ENCODE measurements around the gene GPR176. TPM values are rescaled to one million over a fixed set of nuclear protein-coding genes. Genes with fewer than 3 reads are reported as not detected.

The GPR176 gene
- total and polyA plus RNA-seq, 7 experiments from 2014 or later: 0.07 TPM; not detected in 6

DNA sequence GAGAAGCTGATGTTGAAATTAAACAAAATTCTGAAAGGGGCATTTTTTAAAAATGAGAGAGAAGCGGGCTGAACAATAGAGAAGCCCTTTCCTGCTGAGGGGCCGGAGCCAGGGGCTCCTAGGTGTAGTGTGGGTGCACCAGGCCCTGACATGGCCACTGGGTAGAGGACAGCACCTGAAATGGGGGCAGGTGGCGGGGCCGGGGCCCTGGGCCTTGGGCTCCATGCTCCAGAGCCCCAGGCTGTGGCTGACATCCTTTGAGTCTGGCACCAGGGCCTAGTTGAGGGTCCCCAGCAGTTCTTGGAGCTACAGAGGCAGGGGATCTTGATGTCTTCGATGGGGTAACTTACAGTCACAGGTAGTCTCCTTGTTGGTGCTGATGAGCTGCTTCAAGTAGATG, 6.5 kb upstream of the GPR176 start:
- Mint-ChIP-seq H3K4me1 (peaks cover 0 to 19% (median under 1%) of the 10 kb centered on the region in 7 donors), H3K9me3 (peaks cover 0 to 1% (median 0%) of the 10 kb centered on the region in 11 donors), H3K27ac (no peak overlapping the region), H3K27me3 (peaks cover 0 to 6% (median 0%) of the 10 kb centered on the region in 5 donors), H3K4me3 (no peak overlapping the region), H3K36me3 (peaks cover 0 to 5% (median 0%) of the 10 kb centered on the region in 5 donors)
- ChIA-PET CTCF (no interaction called here), POLR2A (interaction anchor here (0.6 kb wide), 1 partner anchor 151 kb away, joined by 3 read pairs; no protein-coding TSS in a partner anchor)
- no peak overlapping the region for H3K27ac ChIP-seq (ENCODE audit: low read depth, low read length)
- DNase-seq (no peak), ATAC-seq (no peak)
- H3K4me1 ChIP-seq (ENCODE audit: control insufficient read depth in 2 of 2, insufficient read depth in 2 of 2, low read length in 2 of 2): no peaks in the 10 kb centered on the region
- intact Hi-C loops (cut with micrococcal nuclease): no loop called here
- no peaks in the 10 kb centered on the region for H3K36me3 ChIP-seq (ENCODE audit: control insufficient read depth in 2 of 3, insufficient read depth in 3 of 3, low read length in 3 of 3)
- H3K27me3 ChIP-seq (ENCODE audit: control insufficient read depth in 2 of 2, insufficient read depth in 2 of 2, low read length in 2 of 2): no peaks in the 10 kb centered on the region
- H3K4me3 ChIP-seq (ENCODE audit: low read length): no peak overlapping the region
- H3K9me3 ChIP-seq (ENCODE audit: control insufficient read depth in 2 of 3, low read length in 3 of 3): no peaks in the 10 kb centered on the region

DNA sequence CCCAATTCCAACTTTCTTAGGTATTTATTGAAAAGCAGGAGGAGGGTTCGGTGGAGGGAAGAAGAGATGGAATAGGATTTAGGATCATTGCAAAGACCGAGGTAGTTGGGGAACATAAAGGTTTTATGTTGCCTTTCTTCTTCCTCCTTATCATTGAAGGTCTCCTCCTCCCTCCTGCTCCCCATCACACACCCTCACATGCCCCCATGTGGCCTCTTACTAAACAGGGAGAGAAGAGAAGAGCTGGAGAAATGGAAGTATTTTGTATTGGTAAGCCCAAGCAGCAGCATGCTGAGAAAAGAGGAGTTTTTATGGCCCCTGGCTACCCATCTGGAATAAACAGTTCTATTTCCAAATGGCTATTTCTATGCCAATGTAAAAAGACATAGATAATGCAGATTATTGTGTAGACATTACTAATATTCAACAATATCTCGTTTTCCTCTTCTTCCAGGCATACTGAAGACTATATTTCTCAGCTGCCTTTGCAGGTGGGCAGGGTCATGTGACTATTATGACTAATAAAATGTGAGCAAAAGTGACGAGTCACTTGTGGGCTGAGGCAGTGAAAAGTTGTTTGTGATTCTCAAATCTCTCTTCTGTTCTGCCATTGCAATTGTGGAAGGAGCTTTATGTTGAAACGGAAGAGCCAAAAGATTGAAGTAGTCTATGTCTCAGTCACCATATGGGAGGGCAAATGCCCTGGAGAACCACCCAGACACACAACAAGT, 5.2 kb upstream of the GPR176 start:
- Mint-ChIP-seq H3K27me3 (peaks cover 0 to 4% (median 0%) of the 10 kb centered on the region in 5 donors), H3K4me3 (no peak overlapping the region), H3K27ac (peak overlapping the region in 1 of 9 donors; percentile 17), H3K9me3 (peaks cover 0 to 7% (median 0%) of the 10 kb centered on the region in 11 donors), H3K36me3 (peaks cover 0 to 11% (median 0%) of the 10 kb centered on the region in 5 donors), H3K4me1 (peaks cover 5 to 24% (median 7%) of the 10 kb centered on the region in 7 donors)
- peaks cover 0 to 4% of the 10 kb centered on the region in 2 donors for H3K4me1 ChIP-seq (ENCODE audit: control insufficient read depth in 2 of 2, insufficient read depth in 2 of 2, low read length in 2 of 2)
- intact Hi-C loops (cut with micrococcal nuclease): no loop called here
- H3K9me3 ChIP-seq (ENCODE audit: control insufficient read depth in 2 of 3, low read length in 3 of 3): no peaks in the 10 kb centered on the region
- ATAC-seq: no peak
- H3K36me3 ChIP-seq (ENCODE audit: control insufficient read depth in 2 of 3, insufficient read depth in 3 of 3, low read length in 3 of 3): no peaks in the 10 kb centered on the region
- peaks cover 0 to 2% of the 10 kb centered on the region in 2 donors for H3K27me3 ChIP-seq (ENCODE audit: control insufficient read depth in 2 of 2, insufficient read depth in 2 of 2, low read length in 2 of 2)
- ChIA-PET POLR2A (no interaction called here), CTCF (no interaction called here)
- H3K27ac ChIP-seq (ENCODE audit: low read depth, low read length): no peak overlapping the region
- no peak overlapping the region for H3K4me3 ChIP-seq (ENCODE audit: low read length)
- no peak for DNase-seq

DNA sequence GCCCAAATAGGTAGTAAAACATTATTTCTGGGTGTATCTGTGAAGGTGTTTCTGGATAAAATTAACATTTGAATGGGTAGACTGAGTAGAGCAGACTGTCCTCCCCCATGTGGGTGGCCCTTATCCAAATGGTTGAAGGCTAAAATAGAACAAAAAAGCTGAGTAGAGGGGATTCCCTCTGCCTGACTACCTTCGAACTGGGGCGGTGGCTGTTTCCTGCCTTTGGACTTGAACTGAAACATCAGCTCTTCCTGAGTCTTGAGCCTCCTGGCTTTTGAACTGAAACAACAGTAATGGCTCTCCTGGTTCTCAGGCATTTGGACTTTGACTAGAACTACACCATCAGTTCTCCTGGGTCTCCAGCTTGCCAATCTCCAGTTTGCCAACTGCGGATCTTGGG, 4.4 kb upstream of the GPR176 start:
- H3K27ac Mint-ChIP-seq: no peak overlapping the region
- peaks cover 0 to 9% of the 10 kb centered on the region in 2 donors for H3K27me3 ChIP-seq (ENCODE audit: control insufficient read depth in 2 of 2, insufficient read depth in 2 of 2, low read length in 2 of 2)
- intact Hi-C loops (cut with micrococcal nuclease): loop anchor here (5.0 kb wide), 2 partner anchors 113 to 398 kb away; partner anchors contain the start of genes INAFM2 (in 1 of the 2) and SRP14 (in 1 of the 2)
- peaks cover 0 to 5% (median under 1%) of the 10 kb centered on the region in 5 donors for H3K27me3 Mint-ChIP-seq
- ChIA-PET CTCF (no interaction called here), POLR2A (no interaction called here)
- H3K36me3 ChIP-seq (ENCODE audit: control insufficient read depth in 2 of 3, insufficient read depth in 3 of 3, low read length in 3 of 3): no peaks in the 10 kb centered on the region
- no peak overlapping the region for H3K27ac ChIP-seq (ENCODE audit: low read depth, low read length)
- peaks cover 0 to 5% of the 10 kb centered on the region in 2 donors for H3K4me1 ChIP-seq (ENCODE audit: control insufficient read depth in 2 of 2, insufficient read depth in 2 of 2, low read length in 2 of 2)
- no peaks in the 10 kb centered on the region for H3K9me3 ChIP-seq (ENCODE audit: control insufficient read depth in 2 of 3, low read length in 3 of 3)
- ATAC-seq (no peak), DNase-seq (no peak)
- H3K9me3 Mint-ChIP-seq: peaks cover 0 to 7% (median 0%) of the 10 kb centered on the region in 11 donors
- H3K36me3 Mint-ChIP-seq: peaks cover 0 to 11% (median 0%) of the 10 kb centered on the region in 5 donors
- no peak overlapping the region for H3K4me3 Mint-ChIP-seq
- H3K4me1 Mint-ChIP-seq: peaks cover 5 to 24% (median 7%) of the 10 kb centered on the region in 7 donors
- H3K4me3 ChIP-seq (ENCODE audit: low read length): no peak overlapping the region

DNA sequence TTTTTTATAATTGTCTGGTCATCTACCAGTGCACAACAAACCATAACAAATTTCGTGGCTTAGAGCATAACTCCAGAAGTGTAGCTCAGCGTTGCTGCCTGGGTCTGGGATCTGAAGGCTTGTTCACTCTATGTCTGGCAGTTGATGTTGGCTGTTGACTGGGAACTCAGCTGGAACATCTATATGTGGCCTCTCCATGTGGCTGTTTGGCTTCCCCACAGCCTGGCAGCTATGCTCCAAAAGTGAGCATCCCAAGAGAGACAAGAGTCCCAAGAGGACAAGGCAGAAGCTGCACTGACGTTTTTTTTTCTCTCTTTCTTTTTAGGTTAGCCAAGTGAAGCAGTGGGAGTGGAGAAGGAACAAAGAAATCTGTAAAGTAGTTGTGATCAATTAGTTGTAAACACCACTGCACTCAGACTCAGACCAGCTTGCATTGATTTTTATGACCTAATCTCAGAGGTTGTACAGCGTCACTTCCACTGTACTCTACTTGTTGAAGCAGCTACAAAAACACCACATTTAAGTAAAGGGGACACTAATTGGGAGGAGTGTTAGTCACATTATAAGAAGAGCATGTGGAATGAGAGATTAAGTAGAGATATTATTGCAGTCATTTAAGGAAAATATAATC, 2.5 kb upstream of the GPR176 start:
- Histone ChIP-seq H3K36me3 (ENCODE audit: control insufficient read depth in 2 of 3, insufficient read depth in 3 of 3, low read length in 3 of 3) (no peaks in the 10 kb centered on the region), H3K4me3 (ENCODE audit: low read length) (no peak overlapping the region), H3K27me3 (ENCODE audit: control insufficient read depth in 2 of 2, insufficient read depth in 2 of 2, low read length in 2 of 2) (peaks cover 5 to 15% of the 10 kb centered on the region in 2 donors), H3K9me3 (ENCODE audit: control insufficient read depth in 2 of 3, low read length in 3 of 3) (no peaks in the 10 kb centered on the region), H3K4me1 (ENCODE audit: control insufficient read depth in 2 of 2, insufficient read depth in 2 of 2, low read length in 2 of 2) (peaks cover 0 to 5% of the 10 kb centered on the region in 2 donors), H3K27ac (ENCODE audit: low read depth, low read length) (no peak overlapping the region)
- peak overlapping the region in 3 of 10 donors; percentile 6 to 37 (median 35) for H3K4me3 Mint-ChIP-seq
- intact Hi-C loops (cut with micrococcal nuclease): loop anchor here (5.0 kb wide), 2 partner anchors 115 to 400 kb away; partner anchors contain the start of genes INAFM2 (in 1 of the 2) and SRP14 (in 1 of the 2)
- peaks cover 0 to 7% (median 0%) of the 10 kb centered on the region in 11 donors for H3K9me3 Mint-ChIP-seq
- ChIA-PET POLR2A (interaction anchor here (0.6 to 3.5 kb wide), 3 partner anchors 12 to 16 kb away, joined by 3 to 19 read pairs (median 3); partner anchors contain the start of gene EIF2AK4), CTCF (no interaction called here)
- no peak overlapping the region for H3K27ac Mint-ChIP-seq
- DNase-seq (no peak), ATAC-seq (no peak)
- peaks cover 6 to 29% (median 12%) of the 10 kb centered on the region in 7 donors for H3K4me1 Mint-ChIP-seq
- peaks cover 14 to 23% (median 17%) of the 10 kb centered on the region in 5 donors for H3K27me3 Mint-ChIP-seq
- peaks cover 0 to 11% (median 0%) of the 10 kb centered on the region in 5 donors for H3K36me3 Mint-ChIP-seq

DNA sequence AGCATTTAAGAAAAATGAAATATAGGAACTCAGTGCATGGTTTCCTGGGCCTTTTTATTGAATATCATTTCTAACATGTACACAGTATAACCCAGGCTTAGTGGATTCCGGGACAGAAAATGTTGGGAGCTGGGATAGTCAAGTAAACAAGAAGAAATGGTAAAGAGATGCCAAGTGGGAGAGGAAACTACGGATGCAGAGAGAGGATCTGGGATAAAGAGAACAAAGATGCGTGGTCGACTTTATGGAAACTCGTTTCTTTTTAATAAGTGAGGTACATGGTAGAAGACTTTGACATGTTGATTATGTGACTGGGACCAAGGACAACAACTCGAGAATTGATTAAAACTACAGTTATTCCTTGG, 1.2 kb upstream of the GPR176 start:
- peak overlapping the region; percentile 75 to 92 (median 88) for H3K4me3 Mint-ChIP-seq
- no peaks in the 10 kb centered on the region for H3K9me3 ChIP-seq (ENCODE audit: control insufficient read depth in 2 of 3, low read length in 3 of 3)
- H3K9me3 Mint-ChIP-seq: peaks cover 0 to 7% (median 0%) of the 10 kb centered on the region in 11 donors
- H3K27me3 ChIP-seq (ENCODE audit: control insufficient read depth in 2 of 2, insufficient read depth in 2 of 2, low read length in 2 of 2): peaks cover 5 to 15% of the 10 kb centered on the region in 2 donors
- POLR2A ChIA-PET: interaction anchor here (0.6 to 3.5 kb wide), 3 partner anchors 13 to 135 kb away, joined by 3 to 19 read pairs (median 6); partner anchors contain the start of gene EIF2AK4
- CTCF ChIA-PET: interaction anchor here (0.5 kb wide), 1 partner anchor 158 kb away, joined by 3 read pairs; no protein-coding TSS in a partner anchor
- no peak for DNase-seq
- H3K27ac ChIP-seq (ENCODE audit: low read depth, low read length): no peak overlapping the region
- H3K27me3 Mint-ChIP-seq: peaks cover 14 to 32% (median 23%) of the 10 kb centered on the region in 5 donors
- no peak for ATAC-seq
- intact Hi-C loops (cut with micrococcal nuclease): loop anchor here (1.0 to 5.0 kb wide), 5 partner anchors 13 to 401 kb away; partner anchors contain the start of genes SRP14 (in 2 of the 2), BUB1B (in 1 of the 2), EIF2AK4 (in 1 of the 2) and INAFM2 (in 1 of the 2)
- peaks cover 0 to 5% of the 10 kb centered on the region in 2 donors for H3K4me1 ChIP-seq (ENCODE audit: control insufficient read depth in 2 of 2, insufficient read depth in 2 of 2, low read length in 2 of 2)
- no peaks in the 10 kb centered on the region for H3K36me3 ChIP-seq (ENCODE audit: control insufficient read depth in 2 of 3, insufficient read depth in 3 of 3, low read length in 3 of 3)
- H3K36me3 Mint-ChIP-seq: peaks cover 0 to 9% (median 0%) of the 10 kb centered on the region in 5 donors
- peak overlapping the region; percentile 80 for H3K4me3 ChIP-seq (ENCODE audit: low read length)
- H3K27ac Mint-ChIP-seq: peak overlapping the region in 8 of 9 donors; percentile 43 to 90 (median 77)
- peaks cover 6 to 29% (median 12%) of the 10 kb centered on the region in 7 donors for H3K4me1 Mint-ChIP-seq

All from naive thymus-derived CD4-positive, alpha-beta T cell (primary cell).